BJ (cell line): ENCODE measurements around the gene SERPINA3. TPM values are rescaled to one million over a fixed set of nuclear protein-coding genes. Genes with fewer than 3 reads are reported as not detected.

ENCODE experiments used
- CTCF ChIA-PET: fragments of 350-600 bp; formaldehyde crosslinking; extraction: SDS; loops from one replicate; lab custom pipeline; 2021; ENCODE audit warnings: antibody characterized with exemption, inconsistent platforms; lab: Yijun Ruan, JAX
- POLR2A ChIA-PET: fragments of 300-600 bp; sonication (Branson Sonifier 250); formaldehyde crosslinking; extraction: SDS; loops from one replicate; lab custom pipeline; 2021; ENCODE audit warnings: antibody characterized with exemption; lab: Charles Lee
- DNase-seq: peaks from one replicate; pipeline ENCODE4 v3.0.0-alpha.2; 2011; ENCODE audit warnings: low read depth
- H3K27me3 ChIP-seq: 2 replicates; pipeline ENCODE4 v1.6.0; 2011; ENCODE audit warnings: low read length; ENCODE audit not compliant: control insufficient read depth, insufficient read depth
- H3K36me3 ChIP-seq: 2 replicates; pipeline ENCODE4 v1.5.1; 2011; ENCODE audit warnings: low read length; ENCODE audit not compliant: control insufficient read depth, insufficient read depth
- H3K4me3 ChIP-seq: 2 replicates; pipeline ENCODE4 v1.5.1; 2011; ENCODE audit warnings: low read depth, mild to moderate bottlenecking, control low read depth, low read length
- polyA plus RNA-seq: library from polyadenylated mRNA; depleted of rRNA; stranded (reverse); fragments of >200 nt; gene quantifications from 2 replicates; pipeline ENCODE4 v1.2.3, GENCODE V29; 2011
- TF ChIP-seq, protein P1 (sequence below): IDR thresholded peaks from 2 replicates; pipeline ENCODE4 v1.5.1; 2011; ENCODE audit warnings: low read depth, mild to moderate bottlenecking, control low read depth, inconsistent platforms, low read length, moderate library complexity; ENCODE audit not compliant: insufficient read depth

Gene SERPINA3
- polyA plus RNA-seq, 1 experiment: 0.91 TPM

DNA sequence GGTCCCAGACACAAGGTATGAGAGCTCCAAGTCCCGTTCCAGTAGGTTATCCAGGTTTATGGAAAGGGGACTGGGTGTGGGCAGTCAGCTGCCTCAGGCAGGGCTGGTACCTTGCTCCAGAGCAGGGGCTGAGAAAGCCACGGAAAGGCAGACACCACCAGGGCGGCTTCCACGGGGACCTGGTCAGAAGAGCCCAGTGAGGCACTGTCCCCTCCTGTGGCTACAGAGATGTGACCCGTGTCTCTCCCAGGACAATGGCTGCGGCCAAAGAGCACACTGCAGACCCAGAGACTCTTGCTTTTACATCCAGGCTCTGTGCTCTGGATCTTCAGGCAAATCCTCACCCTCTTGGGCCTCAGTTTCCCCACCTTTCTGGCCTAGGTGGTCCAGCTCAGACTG, 42.2 kb upstream of the SERPINA3 start:
- DNase-seq: no peak
- TF ChIP-seq, protein P1, sequence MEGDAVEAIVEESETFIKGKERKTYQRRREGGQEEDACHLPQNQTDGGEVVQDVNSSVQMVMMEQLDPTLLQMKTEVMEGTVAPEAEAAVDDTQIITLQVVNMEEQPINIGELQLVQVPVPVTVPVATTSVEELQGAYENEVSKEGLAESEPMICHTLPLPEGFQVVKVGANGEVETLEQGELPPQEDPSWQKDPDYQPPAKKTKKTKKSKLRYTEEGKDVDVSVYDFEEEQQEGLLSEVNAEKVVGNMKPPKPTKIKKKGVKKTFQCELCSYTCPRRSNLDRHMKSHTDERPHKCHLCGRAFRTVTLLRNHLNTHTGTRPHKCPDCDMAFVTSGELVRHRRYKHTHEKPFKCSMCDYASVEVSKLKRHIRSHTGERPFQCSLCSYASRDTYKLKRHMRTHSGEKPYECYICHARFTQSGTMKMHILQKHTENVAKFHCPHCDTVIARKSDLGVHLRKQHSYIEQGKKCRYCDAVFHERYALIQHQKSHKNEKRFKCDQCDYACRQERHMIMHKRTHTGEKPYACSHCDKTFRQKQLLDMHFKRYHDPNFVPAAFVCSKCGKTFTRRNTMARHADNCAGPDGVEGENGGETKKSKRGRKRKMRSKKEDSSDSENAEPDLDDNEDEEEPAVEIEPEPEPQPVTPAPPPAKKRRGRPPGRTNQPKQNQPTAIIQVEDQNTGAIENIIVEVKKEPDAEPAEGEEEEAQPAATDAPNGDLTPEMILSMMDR: no peak
- no peaks in the 10 kb centered on the region for H3K36me3 ChIP-seq
- ChIA-PET CTCF (interaction anchor here (4.8 kb wide), 1 partner anchor 20 kb away, joined by 27 read pairs; no protein-coding TSS in a partner anchor), POLR2A (no interaction called here)
- no peak overlapping the region for H3K4me3 ChIP-seq
- H3K27me3 ChIP-seq: no peaks in the 10 kb centered on the region

DNA sequence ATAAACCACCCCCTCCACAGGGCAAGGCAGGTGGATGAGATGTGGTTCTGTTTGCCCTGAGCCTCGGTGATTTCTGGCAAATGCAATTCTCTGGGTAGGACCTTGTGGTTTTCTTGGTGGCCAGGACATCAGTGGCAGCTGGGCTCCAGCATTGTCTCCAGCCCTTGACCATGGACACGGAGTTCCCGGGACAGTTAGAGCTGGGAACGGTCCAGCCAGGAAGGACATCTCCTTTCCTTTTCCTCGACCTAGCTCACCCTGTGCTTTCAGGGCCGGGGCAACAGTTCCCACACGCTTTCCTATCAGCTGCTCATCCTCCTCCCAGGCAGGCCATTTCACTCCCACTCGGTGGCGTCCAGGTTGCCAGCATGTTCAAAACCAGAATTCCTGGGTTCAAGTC, 41.8 kb upstream of the SERPINA3 start:
- no peaks in the 10 kb centered on the region for H3K27me3 ChIP-seq
- DNase-seq: no peak
- POLR2A ChIA-PET: no interaction called here
- TF ChIP-seq, protein P1: no peak
- CTCF ChIA-PET: interaction anchor here (4.8 kb wide), 1 partner anchor 21 kb away, joined by 27 read pairs; no protein-coding TSS in a partner anchor
- no peaks in the 10 kb centered on the region for H3K36me3 ChIP-seq
- no peak overlapping the region for H3K4me3 ChIP-seq

DNA sequence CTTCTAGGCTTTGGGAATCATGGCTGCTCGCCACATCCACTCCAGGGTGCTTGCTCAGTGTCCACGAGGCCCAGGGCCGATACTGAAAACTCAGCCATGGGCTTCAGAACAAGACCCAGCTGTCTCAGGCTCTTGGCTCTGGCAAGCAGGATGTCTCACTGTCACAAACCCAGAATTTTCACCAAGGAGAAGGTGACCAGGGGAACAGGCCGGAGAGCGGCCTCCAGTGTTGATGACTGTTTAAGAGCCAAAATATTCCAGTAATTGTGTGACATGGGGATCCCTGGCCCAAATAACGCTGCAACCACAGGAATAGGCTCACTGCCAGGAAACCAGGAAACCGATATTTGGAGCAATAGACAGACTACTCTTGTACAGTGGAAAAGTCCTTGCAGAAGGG, 40.8 kb upstream of the SERPINA3 start:
- Histone ChIP-seq H3K27me3 (no peaks in the 10 kb centered on the region), H3K36me3 (no peaks in the 10 kb centered on the region), H3K4me3 (no peak overlapping the region)
- no peak for DNase-seq
- ChIA-PET POLR2A (no interaction called here), CTCF (interaction anchor here (1.2 to 4.8 kb wide), 2 partner anchors 11 to 22 kb away, joined by 3 to 27 read pairs; no protein-coding TSS in a partner anchor)
- TF ChIP-seq, protein P1: no peak

DNA sequence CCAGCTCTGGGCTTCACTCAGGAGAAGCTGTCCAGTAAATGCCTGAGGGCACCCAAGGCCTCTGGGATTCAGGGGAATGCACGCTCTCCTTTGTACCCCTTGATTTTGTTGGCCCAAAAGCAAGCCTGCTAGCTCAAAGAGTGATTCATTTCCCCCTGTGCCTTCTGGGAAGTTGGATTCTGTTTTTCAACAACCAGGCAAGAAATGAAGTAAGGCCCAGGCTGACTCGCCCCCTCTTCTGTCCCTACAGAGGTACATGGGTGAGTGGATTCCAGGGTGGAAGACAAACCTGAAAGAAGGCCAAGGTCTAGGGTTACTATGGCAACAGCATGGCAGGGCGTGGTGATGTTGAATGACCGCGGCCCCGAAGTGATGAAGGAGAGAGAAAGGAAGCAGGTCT, 40.2 kb upstream of the SERPINA3 start:
- POLR2A ChIA-PET: no interaction called here
- Histone ChIP-seq H3K27me3 (no peaks in the 10 kb centered on the region), H3K36me3 (no peaks in the 10 kb centered on the region), H3K4me3 (no peak overlapping the region)
- TF ChIP-seq, protein P1: no peak
- CTCF ChIA-PET: interaction anchor here (1.2 to 4.8 kb wide), 2 partner anchors 12 to 22 kb away, joined by 3 to 27 read pairs; no protein-coding TSS in a partner anchor
- no peak for DNase-seq

DNA sequence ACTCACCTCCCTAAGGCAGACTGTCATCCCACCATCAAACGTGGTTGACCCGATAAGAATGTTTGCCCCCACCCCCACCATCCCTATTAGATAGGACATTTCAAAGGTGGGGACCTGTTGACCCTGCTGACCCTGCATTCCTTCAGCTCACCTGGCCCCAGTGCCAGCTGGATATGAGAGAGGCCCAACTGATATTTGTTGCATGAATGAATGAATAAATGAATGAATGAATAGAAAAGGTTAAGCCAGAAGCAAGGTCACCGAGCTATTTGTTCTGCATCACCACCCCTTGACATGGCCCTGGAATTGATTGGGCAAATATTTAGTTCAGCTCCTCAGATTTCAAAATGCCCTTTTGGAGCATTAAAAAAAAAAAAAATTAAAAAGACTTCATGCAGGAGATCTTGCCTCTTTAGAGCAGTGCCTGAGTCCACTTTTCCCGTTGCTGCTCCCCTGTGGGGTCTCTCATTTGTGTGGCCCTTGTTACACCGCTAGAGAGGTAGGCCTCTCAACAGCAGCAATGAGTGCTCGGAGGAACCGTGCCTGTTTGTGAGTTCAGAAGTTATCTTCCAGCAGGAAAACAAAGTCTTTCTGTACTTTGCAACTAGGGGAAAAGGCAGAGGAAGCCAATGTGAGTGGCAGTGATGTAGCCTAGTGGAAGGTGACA, 39.4 kb upstream of the SERPINA3 start:
- TF ChIP-seq, protein P1: no peak
- no peaks in the 10 kb centered on the region for H3K27me3 ChIP-seq
- H3K36me3 ChIP-seq: no peaks in the 10 kb centered on the region
- CTCF ChIA-PET: interaction anchor here (4.8 kb wide), 1 partner anchor 23 kb away, joined by 27 read pairs; no protein-coding TSS in a partner anchor
- DNase-seq: no peak
- POLR2A ChIA-PET: no interaction called here
- H3K4me3 ChIP-seq: no peak overlapping the region
